ENCODE measurements around the gene TUBGCP3.

TUBGCP3 gene

GRCh38 chr13:112452380-112453206 is 135.4 kb downstream of the TUBGCP3 start:
- no peak for DNase-seq (ENCODE audit: low spot score)

- DNase-seq (ENCODE audit: low spot score) = no peak
These were observed 136.2 kb downstream of the TUBGCP3 start for GRCh38 chr13:112451512-112452379.

GRCh38 chr13:112450904-112451240 is 137.1 kb downstream of the TUBGCP3 start:
- DNase-seq (ENCODE audit: low spot score) = no peak

- DNase-seq (ENCODE audit: low spot score) = no peak
These were observed 137.6 kb downstream of the TUBGCP3 start for GRCh38 chr13:112450118-112450903.

DNA sequence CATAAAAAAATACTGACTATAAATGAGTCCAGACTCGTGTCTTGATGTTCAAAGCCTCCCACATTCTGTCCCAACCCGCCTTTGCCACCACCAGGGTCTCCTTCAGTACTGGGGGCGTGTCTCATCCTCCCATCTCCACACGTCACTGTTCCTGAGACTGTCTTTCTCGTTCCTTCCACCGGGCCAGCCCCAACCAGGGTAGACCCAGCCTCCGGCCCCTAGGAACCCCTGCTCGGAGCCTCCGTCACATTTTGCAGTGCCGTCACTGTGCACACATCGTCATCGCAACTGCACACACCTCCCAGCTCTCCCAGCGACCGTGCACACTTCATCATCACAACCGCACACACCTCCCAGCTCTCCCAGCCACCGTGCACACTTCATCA is 138.4 kb downstream of the TUBGCP3 start:
- no peak for DNase-seq (ENCODE audit: low spot score)

GRCh38 chr13:112448621-112449544 is 139.1 kb downstream of the TUBGCP3 start:
- no peak for DNase-seq (ENCODE audit: low spot score)

GRCh38 chr13:112447761-112448603 is 140.0 kb downstream of the TUBGCP3 start:
- DNase-seq (ENCODE audit: low spot score) = no peak

- DNase-seq (ENCODE audit: low spot score) = no peak
These were observed 140.6 kb downstream of the TUBGCP3 start for GRCh38 chr13:112447306-112447705.

GRCh38 chr13:112446867-112447266 is 141.1 kb downstream of the TUBGCP3 start:
- DNase-seq (ENCODE audit: low spot score) = no peak

DNA sequence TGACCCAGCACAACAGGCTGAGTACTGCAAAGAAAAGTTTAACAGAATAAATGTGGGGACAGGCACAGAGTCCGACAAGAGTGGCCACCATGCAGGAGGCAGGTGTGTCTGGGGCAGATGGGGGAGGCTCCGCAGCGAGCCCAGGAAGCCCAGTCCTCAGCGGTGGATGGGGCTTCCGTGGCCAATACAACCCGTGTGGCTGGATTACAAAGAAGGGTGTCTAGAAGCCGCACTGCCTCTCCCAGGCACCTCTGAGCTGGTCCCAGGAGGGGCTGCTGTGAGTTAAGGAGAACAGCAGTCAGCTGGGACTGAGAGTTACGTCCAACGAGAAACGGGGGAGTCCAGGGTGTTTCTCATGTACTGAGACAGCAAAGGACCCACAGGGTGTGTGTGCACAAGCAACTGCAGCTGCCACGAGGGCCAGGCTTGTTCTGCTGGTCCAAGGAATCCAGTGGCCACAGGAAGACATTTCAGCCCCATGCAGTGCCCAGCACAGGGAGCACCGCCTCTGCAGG is 141.5 kb downstream of the TUBGCP3 start:
- DNase-seq (ENCODE audit: low spot score) = no peak

- DNase-seq (ENCODE audit: low spot score) = no peak
These were observed 142.3 kb downstream of the TUBGCP3 start for GRCh38 chr13:112445411-112446271.

DNA sequence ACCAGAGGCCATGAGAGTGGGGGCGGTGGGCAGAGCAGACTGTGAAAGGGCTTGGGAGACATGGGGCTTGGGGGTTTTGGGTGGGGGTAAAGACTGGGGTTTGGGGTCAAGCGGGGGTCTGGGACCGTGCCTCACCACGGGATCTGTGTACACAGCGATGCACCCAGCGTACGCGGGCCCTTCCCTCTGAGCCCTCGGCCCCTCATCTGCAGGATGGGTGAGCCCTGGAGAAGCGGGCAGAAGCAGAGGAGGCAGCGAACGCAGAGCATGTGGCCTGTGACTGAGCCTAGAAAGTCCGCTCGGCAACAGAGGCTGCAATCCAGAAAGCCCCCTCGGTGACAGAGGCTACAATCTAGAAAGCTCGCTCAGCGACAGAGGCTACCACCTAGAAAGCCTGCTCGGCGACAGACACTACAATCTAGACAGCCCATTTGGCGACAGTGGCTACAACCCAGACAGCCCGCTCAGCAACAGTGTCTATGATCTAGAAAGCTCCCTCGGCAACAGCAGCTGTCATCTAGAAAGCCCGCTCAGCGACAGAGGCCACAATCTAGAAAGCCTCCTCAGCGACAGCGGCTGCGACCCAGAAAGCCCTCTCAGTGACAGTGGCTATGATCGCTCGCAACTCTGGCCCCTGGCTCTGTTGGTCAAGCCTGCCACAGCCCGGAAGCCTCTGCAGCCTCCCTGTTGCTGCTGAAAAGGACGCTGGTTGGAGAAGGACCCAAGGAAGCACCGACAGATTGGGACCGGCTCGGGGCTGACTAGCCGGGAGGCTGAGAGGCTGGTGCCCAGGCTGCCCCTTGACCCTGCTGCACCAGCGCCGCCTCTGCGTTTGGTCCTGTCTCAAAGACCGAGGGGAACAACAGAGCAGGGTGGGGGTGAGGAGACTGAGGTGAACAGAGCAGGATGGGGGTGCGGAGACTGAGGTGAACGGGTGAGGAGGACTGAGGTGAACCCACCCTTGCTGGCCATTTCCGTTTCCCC is 143.2 kb downstream of the TUBGCP3 start:
- DNase-seq (ENCODE audit: low spot score) = no peak

DNA sequence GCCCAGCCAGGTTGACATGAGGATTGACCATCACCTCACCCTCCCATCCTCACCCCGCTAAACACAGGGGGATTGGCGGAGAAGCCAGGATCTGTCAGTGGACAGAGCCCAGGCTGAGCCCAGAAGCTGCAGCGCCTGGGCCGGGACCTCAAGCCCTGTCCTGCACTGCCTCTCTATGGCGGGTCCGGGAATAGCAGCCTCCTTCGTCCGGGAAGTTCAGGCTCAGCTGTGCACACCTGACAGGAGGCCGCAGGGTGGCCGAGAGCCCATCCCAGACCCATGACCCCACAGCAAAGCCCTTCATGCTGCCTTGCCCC is 144.0 kb downstream of the TUBGCP3 start:
- peak; percentile 3 for DNase-seq (ENCODE audit: low spot score)

GRCh38 chr13:112443191-112443994 is 144.6 kb downstream of the TUBGCP3 start:
- no peak for DNase-seq (ENCODE audit: low spot score)

- no peak for DNase-seq (ENCODE audit: low spot score)
These were observed 145.4 kb downstream of the TUBGCP3 start for GRCh38 chr13:112442483-112443090.

DNA sequence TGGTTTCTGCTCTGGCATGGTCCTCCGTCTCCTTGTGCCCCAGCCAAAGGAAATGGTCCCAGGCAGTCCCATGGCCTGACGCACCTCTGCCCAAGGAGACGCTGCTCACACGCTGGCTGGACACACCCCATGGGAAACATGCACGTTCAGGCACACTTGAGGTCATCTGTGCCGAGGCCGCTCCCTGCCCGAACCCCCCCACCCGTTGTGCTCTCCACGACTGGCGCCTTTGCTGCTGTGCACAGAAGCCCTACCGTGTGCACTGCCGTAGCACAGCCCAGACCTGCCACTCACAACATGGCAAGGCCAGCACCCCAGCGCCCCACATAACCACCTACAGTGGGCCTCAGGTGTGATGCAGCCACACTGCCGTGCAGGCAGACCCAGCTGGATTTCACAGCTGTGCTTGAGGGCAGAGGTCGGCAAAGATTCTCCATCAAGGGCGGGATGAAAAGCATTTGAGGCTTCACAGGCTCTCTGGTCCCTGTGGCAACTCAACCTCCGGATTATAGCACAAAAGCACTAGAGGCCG is 146.1 kb downstream of the TUBGCP3 start:
- DNase-seq (ENCODE audit: low spot score) = no peak

DNA sequence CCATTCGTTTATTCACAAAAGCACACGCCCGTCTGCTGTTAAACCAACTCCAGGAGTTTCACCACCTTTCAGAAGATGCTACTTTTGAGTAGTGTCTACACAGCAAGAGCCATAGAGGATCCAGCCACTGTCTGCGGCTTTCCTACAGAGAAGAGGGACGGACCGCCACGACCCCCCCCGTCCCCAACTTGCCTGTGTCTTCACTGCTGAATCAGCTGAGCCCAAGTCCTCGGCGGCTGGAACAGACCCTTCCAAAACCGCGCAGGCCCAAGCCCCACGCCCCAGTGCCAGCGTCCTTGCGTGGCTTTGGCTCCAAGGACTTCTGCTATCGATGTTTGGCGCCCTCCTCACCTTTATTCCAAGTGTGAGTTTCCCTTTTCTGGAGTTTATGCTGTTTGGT is 146.7 kb downstream of the TUBGCP3 start:
- DNase-seq (ENCODE audit: low spot score) = no peak

Measured in CD4-positive, alpha-beta T cell treated with Interleukin-2 at 100 ng/mL for 4 hours (primary cell).